ENCODE data around the gene SIX1. TPM values are rescaled to one million over a fixed set of nuclear protein-coding genes. Genes with fewer than 3 reads are reported as not detected.

SIX1 gene
- total RNA-seq, 2 donors from 2014 or later: not detected

DNA sequence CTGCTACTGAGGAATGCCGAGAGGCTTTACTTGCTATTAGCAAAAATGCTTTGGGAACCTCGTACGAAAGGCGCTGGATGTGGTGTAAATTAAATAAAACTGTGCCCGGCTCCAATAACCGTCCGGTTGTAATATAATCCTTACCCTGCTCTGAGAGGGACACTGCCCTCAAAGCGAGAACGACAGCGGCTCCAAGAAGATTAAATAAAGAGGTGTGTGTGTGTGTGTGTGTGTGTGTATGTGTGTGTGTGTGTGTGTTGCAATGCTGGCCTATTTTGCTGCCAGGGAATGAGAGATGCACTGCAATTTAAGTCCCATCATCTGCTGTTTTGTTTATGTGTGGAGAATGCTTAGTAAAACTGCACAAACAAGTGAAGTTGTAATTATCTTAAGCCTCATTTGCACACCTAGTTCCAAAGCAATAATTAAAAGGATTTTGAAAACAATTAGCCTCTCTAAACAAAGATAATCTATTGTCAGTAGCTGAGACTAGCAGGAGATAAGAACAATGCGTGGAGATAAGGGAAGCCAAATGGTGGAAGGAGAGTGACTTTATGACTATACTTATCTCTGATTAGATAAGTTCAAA, 1.2 kb upstream of the SIX1 start:
- Mint-ChIP-seq H3K4me3 (no peak overlapping the region), H3K4me1 (peaks cover 13% of the 10 kb centered on the region), H3K27ac (no peak overlapping the region), H3K36me3 (ENCODE audit: low read depth) (no peaks in the 10 kb centered on the region), H3K27me3 (peaks cover 69% of the 10 kb centered on the region), H3K9me3 (no peaks in the 10 kb centered on the region)
- ATAC-seq (replicated peaks): no peak

DNA sequence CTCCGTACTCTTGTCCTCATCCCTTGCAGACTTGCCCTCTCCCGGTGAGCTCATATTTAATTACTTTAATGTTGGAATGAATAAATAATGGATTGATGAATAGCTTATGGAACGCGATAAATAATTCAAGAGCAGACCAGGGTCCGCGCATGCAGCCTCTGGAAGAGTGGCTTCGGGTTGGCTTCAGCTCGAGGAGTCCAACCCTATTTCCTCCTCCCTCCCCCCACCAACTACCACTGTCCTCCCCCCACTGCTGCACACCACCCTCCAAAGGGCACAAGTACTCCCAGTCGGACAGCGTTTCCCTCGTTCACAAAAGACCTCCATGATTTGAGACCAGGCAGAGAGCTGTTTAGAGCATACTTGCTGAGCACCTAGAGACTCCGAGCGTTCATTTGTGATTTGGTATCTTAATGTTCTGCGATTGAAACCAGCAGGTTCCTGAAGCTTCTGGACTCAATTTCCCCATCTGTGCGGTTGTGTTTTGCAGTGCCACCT, 647 bp upstream of the SIX1 start:
- Mint-ChIP-seq H3K36me3 (ENCODE audit: low read depth) (no peaks in the 10 kb centered on the region), H3K4me3 (peak overlapping the region; percentile 19), H3K4me1 (peaks cover 13% of the 10 kb centered on the region), H3K27me3 (peaks cover 68% of the 10 kb centered on the region), H3K9me3 (no peaks in the 10 kb centered on the region), H3K27ac (no peak overlapping the region)
- no peak for ATAC-seq (replicated peaks)

DNA sequence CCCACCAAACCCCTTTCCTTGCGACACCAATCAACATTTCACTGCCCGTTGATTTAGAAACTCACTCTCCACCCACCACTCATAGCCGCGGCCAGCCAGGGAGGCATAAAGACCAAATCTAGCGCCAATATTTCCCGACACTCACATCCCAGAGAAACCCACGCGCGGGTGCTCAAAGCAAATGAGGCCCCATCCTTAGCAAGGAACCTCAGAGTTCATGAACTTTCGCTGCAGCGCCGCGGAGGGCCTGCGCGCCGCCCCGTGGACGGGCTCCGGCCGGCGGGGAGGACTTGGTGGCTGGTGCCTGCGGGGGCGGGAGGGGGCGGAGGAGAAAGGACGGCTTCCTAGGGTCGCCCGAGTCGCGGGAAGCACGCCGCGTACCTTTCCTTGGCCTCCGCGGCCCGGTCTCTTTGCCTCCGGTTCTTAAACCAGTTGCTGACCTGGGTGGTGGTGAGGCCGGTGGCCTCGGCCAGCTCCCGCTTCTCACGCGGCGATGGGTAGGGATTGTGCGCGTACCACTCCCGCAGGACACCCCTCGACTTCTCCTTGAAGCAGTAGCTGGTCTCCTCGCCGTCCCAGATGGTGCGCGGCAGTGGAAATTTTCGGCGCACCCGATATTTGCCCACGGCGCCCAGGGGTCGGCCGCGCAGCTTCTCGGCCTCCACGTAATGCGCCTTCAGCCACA, 886 bp downstream of the SIX1 start:
- Mint-ChIP-seq H3K36me3 (ENCODE audit: low read depth) (no peaks in the 10 kb centered on the region), H3K9me3 (no peaks in the 10 kb centered on the region), H3K4me1 (peaks cover 7% of the 10 kb centered on the region), H3K4me3 (peak overlapping the region; percentile 52), H3K27me3 (peaks cover 68% of the 10 kb centered on the region), H3K27ac (no peak overlapping the region)
- no peak for ATAC-seq (replicated peaks)

DNA sequence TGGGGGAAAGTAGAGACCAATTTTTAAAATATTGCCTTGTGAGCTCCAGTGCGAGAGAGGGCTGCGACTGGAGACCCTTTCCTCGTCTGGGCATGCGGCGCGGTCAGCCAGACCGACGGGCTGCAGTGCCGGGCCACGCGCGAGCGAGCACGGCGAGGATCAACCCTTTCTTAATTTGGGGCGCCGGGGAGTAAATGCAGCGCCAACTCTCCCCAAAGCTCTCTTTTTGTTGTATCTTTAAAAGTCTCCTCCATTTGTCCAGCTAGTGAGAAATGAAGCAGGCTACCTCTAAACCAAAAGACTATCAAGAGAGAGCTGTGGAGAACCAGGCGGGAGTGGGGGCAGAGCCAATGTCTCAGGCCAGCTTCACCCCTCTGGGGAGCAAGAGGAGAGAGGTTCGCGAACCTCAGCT, 1.4 kb downstream of the SIX1 start:
- no peaks in the 10 kb centered on the region for H3K9me3 Mint-ChIP-seq
- no peak overlapping the region for H3K27ac Mint-ChIP-seq
- H3K4me1 Mint-ChIP-seq: peaks cover 5% of the 10 kb centered on the region

DNA sequence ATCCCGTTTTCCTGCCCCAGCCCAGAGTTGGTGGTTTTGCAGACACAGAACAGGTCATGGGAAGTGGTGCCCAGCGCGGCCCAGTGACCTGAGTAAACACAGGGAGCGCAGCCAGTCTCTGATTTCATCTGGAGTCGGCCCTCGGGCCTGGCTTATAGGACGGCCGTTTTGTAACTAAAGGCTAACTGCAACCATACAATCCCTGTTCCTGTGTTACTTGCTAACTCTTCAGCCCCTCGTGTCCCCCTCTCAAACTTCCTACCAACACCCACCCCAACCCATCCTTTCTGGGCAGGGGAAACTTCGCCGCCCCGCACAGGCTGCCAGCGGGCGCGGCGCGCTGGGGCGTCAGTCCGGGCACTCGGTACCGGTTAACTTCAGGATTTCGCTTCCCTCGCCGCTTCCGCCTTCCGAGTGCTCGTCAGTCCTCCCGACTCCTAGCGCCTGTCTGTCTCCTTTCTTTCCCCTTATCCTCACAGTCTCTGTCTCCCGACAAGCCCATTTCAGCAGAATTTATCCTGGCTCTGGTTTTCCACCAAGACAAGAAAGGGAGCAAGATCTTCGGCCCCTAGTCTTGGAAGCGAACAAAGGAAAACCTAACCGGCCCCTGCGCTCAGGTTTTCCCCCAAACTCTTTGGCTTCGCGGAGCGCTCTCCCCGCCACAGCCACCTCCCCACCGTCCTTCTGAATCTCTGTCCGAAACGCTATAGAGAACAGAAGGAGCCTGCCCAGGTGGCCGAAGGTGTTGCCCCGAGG, 2.0 kb downstream of the SIX1 start:
- H3K36me3 Mint-ChIP-seq (ENCODE audit: low read depth): no peaks in the 10 kb centered on the region

More for the DNA sequence above, 1.4 kb downstream of the SIX1 start:
- no peak for ATAC-seq (replicated peaks)
- Mint-ChIP-seq H3K36me3 (ENCODE audit: low read depth) (no peaks in the 10 kb centered on the region), H3K27me3 (peaks cover 70% of the 10 kb centered on the region), H3K4me3 (peak overlapping the region; percentile 52)

DNA sequence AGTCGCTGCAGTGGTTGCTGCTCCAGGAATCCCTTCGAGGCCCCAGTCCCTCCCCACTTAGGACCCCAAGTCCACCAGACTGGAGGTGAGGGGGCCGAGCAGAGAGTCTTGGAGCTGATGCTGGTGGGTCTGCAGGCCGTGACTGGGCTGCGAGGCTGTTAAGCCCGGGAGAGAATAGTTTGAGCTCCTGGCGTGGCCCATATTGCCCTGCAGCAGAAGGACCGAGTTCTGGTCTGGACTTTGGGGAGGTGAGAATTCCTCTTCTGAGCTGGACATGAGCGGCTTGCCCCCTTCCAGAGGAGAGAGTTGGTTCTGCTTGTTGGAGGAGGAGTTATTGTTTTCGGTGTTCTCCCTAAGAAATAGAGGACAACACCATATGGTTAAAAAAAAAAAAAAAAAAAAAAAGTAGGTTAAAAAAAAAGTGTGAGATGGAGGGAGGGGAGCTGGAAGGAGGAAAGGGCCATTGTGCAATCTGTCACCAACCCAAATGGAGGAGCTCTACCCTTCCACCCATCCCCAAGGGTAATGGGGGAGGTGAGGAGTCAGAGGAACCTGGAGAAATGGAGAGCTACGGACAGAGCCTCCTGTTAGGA, 3.0 kb downstream of the SIX1 start:
- ATAC-seq (replicated peaks): no peak
- peaks cover 5% of the 10 kb centered on the region for H3K4me1 Mint-ChIP-seq
- H3K36me3 Mint-ChIP-seq (ENCODE audit: low read depth): no peaks in the 10 kb centered on the region
- H3K27me3 Mint-ChIP-seq: peaks cover 70% of the 10 kb centered on the region
- no peak overlapping the region for H3K27ac Mint-ChIP-seq
- H3K9me3 Mint-ChIP-seq: no peaks in the 10 kb centered on the region
- H3K4me3 Mint-ChIP-seq: no peak overlapping the region

More for the DNA sequence above, 2.0 kb downstream of the SIX1 start:
- H3K4me1 Mint-ChIP-seq: peaks cover 5% of the 10 kb centered on the region
- no peak overlapping the region for H3K27ac Mint-ChIP-seq
- H3K4me3 Mint-ChIP-seq: peak overlapping the region; percentile 52
- peaks cover 70% of the 10 kb centered on the region for H3K27me3 Mint-ChIP-seq
- ATAC-seq (replicated peaks): no peak
- no peaks in the 10 kb centered on the region for H3K9me3 Mint-ChIP-seq

DNA sequence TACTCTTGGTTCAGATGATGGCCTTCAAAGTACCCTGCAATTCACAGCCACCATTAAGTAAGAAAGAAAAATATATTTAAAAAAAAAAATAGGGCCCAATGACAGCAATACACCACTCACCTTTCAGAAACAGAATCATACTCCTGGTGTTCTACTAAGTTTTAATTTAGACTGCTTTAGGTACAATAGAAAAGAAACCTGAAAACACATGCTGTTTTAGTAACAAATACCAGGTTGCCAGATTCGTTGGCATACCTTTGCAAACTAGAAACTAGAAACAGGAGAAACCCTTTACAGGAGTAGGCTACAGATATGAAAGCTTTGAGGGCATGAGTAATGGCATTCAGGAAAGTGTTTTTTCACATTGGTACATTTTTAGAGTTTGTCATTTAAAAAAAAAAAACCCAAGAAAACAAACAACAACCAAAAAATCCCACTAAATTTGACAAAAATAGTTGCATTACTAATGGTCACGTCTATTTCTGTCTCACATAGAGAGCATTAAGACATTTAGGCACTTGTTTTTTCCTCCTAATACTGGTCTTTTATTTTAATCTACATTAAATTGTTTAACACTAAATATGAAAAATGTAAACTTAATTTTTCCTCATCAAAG, 4.0 kb downstream of the SIX1 start:
- ATAC-seq (replicated peaks): peak; percentile 32
- H3K4me3 Mint-ChIP-seq: no peak overlapping the region
- H3K27me3 Mint-ChIP-seq: peaks cover 72% of the 10 kb centered on the region
- H3K9me3 Mint-ChIP-seq: no peaks in the 10 kb centered on the region
- peaks cover 5% of the 10 kb centered on the region for H3K4me1 Mint-ChIP-seq
- H3K27ac Mint-ChIP-seq: no peak overlapping the region
- no peaks in the 10 kb centered on the region for H3K36me3 Mint-ChIP-seq (ENCODE audit: low read depth)

- ATAC-seq (replicated peaks): no peak
- Mint-ChIP-seq H3K4me1 (peaks cover 5% of the 10 kb centered on the region), H3K9me3 (no peaks in the 10 kb centered on the region), H3K27me3 (peaks cover 70% of the 10 kb centered on the region), H3K36me3 (ENCODE audit: low read depth) (no peaks in the 10 kb centered on the region), H3K27ac (no peak overlapping the region), H3K4me3 (no peak overlapping the region)
Observed at GRCh38 chr14:60644666-60645065, 4.6 kb downstream of the SIX1 start.

DNA sequence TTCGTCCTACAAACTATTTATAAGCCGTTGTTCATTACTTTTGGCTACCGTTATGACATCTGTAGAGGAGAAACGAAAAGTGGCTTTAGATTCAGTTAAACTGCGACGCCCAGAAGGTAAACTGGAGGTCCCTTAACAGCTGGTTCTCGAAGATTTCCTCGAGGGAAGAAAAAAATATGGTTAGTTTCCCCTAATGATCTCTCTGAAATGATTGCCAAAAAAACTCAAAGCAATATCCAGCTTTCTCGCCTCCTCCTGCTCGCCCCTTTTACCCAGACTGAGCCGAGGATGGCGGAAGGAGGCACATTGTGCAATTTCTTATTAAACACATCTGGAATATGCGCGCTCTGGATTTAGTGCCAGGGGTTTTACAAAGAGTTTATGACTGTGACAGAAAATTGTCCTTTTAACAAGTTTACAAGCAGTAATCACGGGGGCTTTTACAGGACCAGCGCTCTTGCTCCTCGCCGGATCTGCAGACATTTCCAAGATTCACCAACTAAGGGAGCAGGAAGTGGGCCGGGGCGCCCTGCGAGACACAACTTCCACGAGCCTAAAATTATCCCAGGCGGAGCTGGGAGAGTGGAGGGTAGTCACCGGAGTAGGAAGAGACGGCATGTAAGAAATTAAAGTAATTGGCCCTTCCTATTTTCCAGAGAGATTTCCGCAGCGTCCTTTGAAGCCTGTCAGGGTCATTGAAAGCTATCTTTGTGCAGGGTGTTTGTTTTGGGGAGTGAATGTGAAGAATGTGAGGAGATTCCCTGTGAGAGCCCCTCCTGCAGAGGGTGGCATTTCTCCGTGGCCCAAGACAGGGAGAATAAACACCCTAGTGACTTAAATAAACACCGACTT, 5.6 kb downstream of the SIX1 start:
- no peak for ATAC-seq (replicated peaks)
- no peaks in the 10 kb centered on the region for H3K36me3 Mint-ChIP-seq (ENCODE audit: low read depth)
- H3K27ac Mint-ChIP-seq: no peak overlapping the region
- peaks cover 79% of the 10 kb centered on the region for H3K27me3 Mint-ChIP-seq
- H3K4me3 Mint-ChIP-seq: peak overlapping the region; percentile 35
- no peaks in the 10 kb centered on the region for H3K9me3 Mint-ChIP-seq
- peaks cover 5% of the 10 kb centered on the region for H3K4me1 Mint-ChIP-seq

- Mint-ChIP-seq H3K4me3 (peak overlapping the region; percentile 35), H3K36me3 (ENCODE audit: low read depth) (no peaks in the 10 kb centered on the region), H3K4me1 (peaks cover 3% of the 10 kb centered on the region), H3K9me3 (no peaks in the 10 kb centered on the region), H3K27me3 (peaks cover 83% of the 10 kb centered on the region), H3K27ac (no peak overlapping the region)
- ATAC-seq (replicated peaks): no peak
Observed at GRCh38 chr14:60643141-60643462, 6.2 kb downstream of the SIX1 start.

GRCh38 chr14:60642270-60643140, 6.8 kb downstream of the SIX1 start:
- no peaks in the 10 kb centered on the region for H3K4me1 Mint-ChIP-seq
- H3K27ac Mint-ChIP-seq: no peak overlapping the region
- H3K36me3 Mint-ChIP-seq (ENCODE audit: low read depth): no peaks in the 10 kb centered on the region
- peak overlapping the region; percentile 35 for H3K4me3 Mint-ChIP-seq
- ATAC-seq (replicated peaks): no peak
- peaks cover 78% of the 10 kb centered on the region for H3K27me3 Mint-ChIP-seq
- no peaks in the 10 kb centered on the region for H3K9me3 Mint-ChIP-seq

DNA sequence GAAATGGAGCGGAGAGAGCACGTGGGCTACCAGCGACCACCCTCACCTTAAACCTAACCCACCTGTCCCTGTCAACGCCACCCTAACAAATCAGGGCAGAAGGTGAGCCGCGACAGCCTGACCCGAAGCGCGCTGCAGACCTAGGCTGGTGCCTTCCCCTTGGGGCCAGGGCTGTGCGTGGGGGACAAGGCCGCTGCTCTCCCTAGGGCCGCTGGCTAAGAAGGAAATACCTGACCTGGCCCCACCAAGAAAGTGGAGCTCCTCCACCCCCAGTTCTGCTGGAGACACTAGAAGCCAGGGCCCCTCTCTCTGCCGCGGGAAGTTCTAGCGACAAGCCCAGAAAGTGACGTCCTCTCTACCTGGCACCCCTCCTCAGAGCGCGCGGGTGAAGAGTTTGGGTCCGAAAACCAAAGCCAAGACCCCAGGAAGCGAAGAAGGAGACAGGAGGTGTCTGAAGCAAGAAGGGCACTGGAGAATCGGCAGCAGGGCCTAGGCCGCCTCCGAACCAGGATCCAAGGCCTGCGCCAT, 7.5 kb downstream of the SIX1 start:
- H3K36me3 Mint-ChIP-seq (ENCODE audit: low read depth): no peaks in the 10 kb centered on the region
- peaks cover 75% of the 10 kb centered on the region for H3K27me3 Mint-ChIP-seq
- H3K27ac Mint-ChIP-seq: no peak overlapping the region
- no peak overlapping the region for H3K4me3 Mint-ChIP-seq
- H3K9me3 Mint-ChIP-seq: no peaks in the 10 kb centered on the region
- no peak for ATAC-seq (replicated peaks)
- H3K4me1 Mint-ChIP-seq: no peaks in the 10 kb centered on the region
